ENCODE data around the gene TMTC1. TPM values are rescaled to one million over a fixed set of nuclear protein-coding genes. Genes with fewer than 3 reads are reported as not detected.
"Not testable (repeated sequence)": the region's sequence is repeated elsewhere in the genome, so short reads cannot be mapped to it uniquely, and the experiment has no call there.

The TMTC1 gene
- total RNA-seq: 100 to 1,000 TPM in 2 of 4 donors, 10 to 100 TPM in 2; 83.9 to 169 (median 96.9) TPM

DNA sequence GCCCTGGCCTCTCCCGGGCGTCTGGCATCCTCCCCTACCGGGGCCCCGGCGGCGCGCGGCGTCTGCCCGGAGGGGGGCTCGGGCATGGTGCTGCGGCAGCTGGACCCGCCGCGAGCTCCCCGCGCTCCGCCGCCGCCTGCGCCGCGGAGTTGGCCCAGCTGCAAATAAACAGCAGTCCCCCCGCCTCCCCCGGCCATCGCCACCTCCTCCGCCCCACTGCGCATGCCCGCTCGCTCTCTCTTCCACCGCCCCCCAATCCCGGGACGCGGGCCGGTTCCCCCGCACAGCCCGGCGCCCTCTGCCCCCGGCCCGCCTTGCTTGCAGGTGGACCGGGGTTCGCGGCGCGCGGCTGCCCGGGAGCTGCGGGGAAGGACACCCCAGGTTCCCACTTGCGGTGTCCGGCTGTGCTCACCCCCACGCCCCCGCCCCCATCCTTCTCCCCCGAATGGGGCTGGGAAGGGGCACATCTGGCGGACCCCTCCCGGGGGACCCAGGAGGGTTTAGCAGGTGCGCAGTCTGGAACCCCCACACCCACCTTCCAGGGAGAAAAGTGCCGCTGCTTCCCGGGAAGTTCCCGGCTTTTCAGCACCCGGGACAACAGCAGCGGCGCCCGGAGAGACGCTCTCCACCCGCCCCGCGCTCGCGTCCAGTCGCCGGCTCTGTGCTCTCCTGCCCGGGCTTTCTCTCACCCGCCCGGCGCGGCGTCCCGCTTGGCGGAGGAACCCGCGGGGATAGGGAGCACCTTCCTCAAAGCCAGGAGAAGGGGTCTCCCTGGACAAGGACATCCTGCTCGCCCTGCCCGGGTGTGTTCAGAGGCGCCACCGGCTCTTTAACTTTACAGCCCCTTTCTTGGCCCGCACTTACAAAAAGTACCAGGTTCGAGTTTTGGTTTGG, at the start of gene TMTC1:
TMTC1 (minus strand) TSS at position 170 of the 894 bp plus-strand sequence. CDS start 191 bp downstream, outside the sequence.
- ATAC-seq (ENCODE audit: low FRiP score) (peak; percentile 59), DNase-seq (ENCODE audit: low spot score) (no peak)
- TF ChIP-seq, protein P1, sequence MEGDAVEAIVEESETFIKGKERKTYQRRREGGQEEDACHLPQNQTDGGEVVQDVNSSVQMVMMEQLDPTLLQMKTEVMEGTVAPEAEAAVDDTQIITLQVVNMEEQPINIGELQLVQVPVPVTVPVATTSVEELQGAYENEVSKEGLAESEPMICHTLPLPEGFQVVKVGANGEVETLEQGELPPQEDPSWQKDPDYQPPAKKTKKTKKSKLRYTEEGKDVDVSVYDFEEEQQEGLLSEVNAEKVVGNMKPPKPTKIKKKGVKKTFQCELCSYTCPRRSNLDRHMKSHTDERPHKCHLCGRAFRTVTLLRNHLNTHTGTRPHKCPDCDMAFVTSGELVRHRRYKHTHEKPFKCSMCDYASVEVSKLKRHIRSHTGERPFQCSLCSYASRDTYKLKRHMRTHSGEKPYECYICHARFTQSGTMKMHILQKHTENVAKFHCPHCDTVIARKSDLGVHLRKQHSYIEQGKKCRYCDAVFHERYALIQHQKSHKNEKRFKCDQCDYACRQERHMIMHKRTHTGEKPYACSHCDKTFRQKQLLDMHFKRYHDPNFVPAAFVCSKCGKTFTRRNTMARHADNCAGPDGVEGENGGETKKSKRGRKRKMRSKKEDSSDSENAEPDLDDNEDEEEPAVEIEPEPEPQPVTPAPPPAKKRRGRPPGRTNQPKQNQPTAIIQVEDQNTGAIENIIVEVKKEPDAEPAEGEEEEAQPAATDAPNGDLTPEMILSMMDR (IDR thresholded peaks at IDR 0.05): no peak

DNA sequence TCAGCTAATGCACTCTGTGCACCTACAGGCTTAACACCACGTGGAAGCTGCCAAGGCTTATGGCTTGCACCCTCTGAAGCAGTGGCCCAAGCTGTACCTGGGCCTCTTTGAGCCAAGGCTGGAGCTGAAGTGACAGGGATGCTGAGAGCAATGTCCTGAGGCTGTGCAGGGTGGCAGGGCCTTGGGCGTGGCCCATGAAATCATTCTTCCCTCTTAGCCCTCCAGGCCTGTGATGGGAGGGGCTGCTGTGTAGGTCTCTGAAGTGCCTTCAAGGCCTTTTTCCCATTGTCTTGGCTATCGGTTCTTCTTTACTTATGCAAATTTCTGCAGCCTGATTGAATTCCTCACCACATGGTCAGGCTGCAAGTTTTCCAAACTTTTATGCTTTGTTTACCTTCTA, 47.4 kb upstream of the TMTC1 start:
- ATAC-seq (ENCODE audit: low FRiP score): no peak
- TF ChIP-seq, protein P1 (IDR thresholded peaks at IDR 0.05): no peak
- no peak for DNase-seq (ENCODE audit: low spot score)

DNA sequence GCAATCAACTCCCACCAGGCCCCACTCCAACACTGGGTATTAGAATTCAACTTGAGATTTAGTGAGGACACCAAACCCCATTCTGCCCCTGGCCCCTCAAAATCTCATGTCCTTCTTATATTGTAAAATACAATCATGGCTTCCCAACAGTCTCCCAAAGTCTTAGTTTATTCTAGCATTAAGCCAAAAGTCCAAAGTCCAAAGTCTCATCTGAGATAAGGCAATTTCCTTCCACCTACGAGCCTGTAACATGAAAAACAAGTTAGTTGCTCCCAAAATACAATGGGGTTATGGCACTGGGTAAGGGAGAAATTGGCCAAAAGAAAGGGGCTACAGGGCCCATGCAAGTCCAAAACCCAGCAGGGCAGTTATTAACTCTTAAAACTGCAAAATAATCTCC, 46.6 kb upstream of the TMTC1 start:
- TF ChIP-seq, protein P1 (IDR thresholded peaks at IDR 0.05): no peak
- DNase-seq (ENCODE audit: low spot score) (no peak), ATAC-seq (ENCODE audit: low FRiP score) (no peak)

DNA sequence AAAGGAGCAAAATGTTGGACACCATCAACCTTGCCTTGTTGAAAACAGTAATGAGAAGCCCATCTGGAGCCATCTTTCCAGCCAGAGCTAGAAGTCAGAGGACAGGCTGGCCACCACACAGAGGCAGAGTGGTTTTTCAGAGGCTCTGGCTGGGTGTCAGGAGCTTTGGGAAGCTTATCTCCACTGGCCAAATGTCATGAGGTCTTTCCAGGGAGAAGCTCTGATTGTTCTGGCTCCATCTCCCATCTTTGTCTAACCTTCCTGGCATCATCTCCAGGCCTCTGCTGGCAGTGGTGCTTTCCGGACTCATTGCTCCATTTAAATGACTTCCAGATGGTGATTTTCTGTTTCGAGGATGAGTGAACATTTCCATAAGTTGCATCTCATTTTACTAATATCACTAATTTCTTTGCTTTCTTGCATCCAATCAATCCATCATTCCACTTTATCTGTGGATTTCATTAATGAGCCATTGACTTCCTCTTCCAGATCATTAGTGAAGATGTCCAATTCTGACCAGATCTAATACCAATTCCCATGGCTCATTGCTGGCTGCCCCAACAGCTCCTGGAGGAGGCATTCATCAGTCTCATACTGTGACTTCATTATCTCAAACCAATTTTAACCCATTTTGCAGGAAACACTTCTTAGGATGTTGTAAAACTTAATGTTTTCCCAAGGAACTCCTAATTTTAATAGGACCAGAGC, 35.3 kb upstream of the TMTC1 start:
- ATAC-seq (ENCODE audit: low FRiP score) (no peak), DNase-seq (ENCODE audit: low spot score) (no peak)
- TF ChIP-seq, protein P1 (IDR thresholded peaks at IDR 0.05): no peak

DNA sequence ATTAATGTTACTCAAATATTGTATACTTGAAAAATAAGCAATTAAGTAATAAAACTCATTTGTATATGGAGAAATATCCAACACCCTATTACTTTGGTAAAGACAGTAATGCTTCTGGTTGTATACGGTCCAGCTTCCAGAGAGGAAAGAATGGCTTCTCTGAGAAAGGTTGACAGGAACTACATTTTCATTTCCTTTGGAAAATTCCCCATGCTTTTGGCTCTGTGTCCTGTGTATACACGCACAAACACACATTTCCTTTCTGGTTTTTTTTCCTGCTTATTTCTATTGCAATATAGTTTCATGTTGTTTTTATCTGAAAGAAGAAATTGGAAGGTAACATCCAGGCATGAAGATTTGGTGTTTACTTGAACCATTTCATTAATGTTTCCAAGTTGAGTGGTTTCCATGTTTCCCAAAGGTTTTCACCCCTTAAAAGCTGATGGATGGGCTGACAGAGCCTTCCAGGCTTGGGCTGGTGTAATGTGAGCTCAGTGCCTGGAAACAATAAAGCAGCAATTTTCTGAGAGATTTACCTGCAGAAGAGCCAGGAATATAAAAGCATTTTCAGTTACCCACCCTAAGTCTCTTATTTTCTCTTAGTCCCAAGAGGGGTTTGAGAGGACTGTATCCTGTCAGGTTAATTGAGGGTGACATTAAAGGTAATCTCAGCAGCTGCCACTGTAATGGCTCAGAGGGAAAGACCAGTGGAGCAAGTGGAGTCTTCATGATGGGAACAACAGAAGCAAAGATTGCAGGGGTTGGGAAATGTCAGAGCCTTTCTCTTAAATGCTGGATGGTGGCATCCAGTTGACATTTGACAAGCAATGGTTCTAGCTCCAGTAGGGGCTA, 33.4 kb upstream of the TMTC1 start:
- TF ChIP-seq, protein P1 (IDR thresholded peaks at IDR 0.05): no peak
- no peak for ATAC-seq (ENCODE audit: low FRiP score)

DNA sequence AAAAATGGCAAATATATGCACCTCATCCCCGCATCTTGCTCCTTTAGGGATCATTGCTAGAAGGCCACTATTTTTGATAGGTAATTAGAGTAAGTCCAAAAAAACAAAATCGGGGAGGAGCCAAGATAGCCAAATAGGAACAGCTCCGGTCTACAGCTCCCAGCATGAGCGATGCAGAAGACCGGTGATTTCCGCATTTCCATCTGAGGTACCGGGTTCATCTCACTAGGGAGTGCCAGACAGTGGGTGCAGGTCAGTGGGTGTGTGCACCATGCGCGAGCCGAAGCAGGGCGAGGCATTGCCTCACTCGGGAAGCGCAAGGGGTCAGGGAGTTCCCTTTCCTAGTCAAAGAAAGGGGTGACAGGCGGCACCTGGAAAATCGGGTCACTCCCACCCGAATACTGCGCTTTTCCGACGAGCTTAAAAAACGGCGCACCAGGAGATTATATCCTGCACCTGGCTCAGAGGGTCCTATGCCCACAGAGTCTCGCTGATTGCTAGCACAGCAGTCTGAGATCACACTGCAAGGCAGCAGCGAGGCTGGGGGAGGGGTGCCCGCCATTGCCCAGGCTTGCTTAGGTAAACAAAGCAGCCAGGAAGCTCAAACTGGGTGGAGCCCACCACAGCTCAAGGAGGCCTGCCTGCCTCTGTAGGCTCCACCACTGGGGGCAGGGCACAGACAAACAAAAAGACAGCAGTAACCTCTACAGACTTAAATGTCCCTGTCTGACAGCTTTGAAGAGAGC, 26.0 kb upstream of the TMTC1 start:
- ATAC-seq (ENCODE audit: low FRiP score); DNase-seq (ENCODE audit: low spot score): not testable (repeated sequence)

More for the DNA sequence above, 33.4 kb upstream of the TMTC1 start:
- DNase-seq (ENCODE audit: low spot score): no peak

All from omental fat pad (tissue), 4 donors.